GM23338 (cell line): ENCODE measurements around the gene GCDH. TPM values are rescaled to one million over a fixed set of nuclear protein-coding genes. Genes with fewer than 3 reads are reported as not detected.

Experiments used
- ATAC-seq: fragments of 200-7000 bp; cut with Tn5 transposase; 3 replicates; pipeline ENCODE4 v1.9.1; 2020
- DNase-seq: peaks from one replicate; pipeline ENCODE4 v3.0.0-alpha.2; 2015; ENCODE audit warnings: low spot score
- H2AFZ ChIP-seq: fragments of 200-600 bp; sonication (generic); 2 replicates; pipeline ENCODE4 v1.8.0; 2016; ENCODE audit warnings: antibody characterized with exemption, mild to moderate bottlenecking, moderate library complexity
- H3F3A ChIP-seq: fragments of 200-600 bp; sonication (generic); replicated peaks from 2 replicates; pipeline ENCODE4 v1.8.0; 2017; ENCODE audit warnings: antibody characterized with exemption, mixed run types, low read depth
- H3K27ac ChIP-seq: fragments of 200-600 bp; sonication (generic); 2 replicates; pipeline ENCODE4 v1.6.1; 2016; ENCODE audit warnings: low read depth
- H3K27me3 ChIP-seq: fragments of 200-600 bp; sonication (generic); 2 replicates; pipeline ENCODE4 v1.8.0; 2016; ENCODE audit warnings: mild to moderate bottlenecking, mixed run types, moderate library complexity; ENCODE audit not compliant: insufficient read depth
- H3K36me3 ChIP-seq: fragments of 200-600 bp; sonication (generic); 2 replicates; pipeline ENCODE4 v1.8.0; 2016; ENCODE audit warnings: mild to moderate bottlenecking; ENCODE audit not compliant: insufficient read depth
- H3K4me1 ChIP-seq: fragments of 200-600 bp; sonication (generic); 2 replicates; pipeline ENCODE4 v1.8.0; 2016; ENCODE audit warnings: mild to moderate bottlenecking, moderate library complexity; ENCODE audit not compliant: insufficient read depth
- H3K4me2 ChIP-seq: fragments of 200-600 bp; sonication (generic); 2 replicates; pipeline ENCODE4 v1.7.1; 2017; ENCODE audit warnings: mixed run types
- H3K4me3 ChIP-seq: fragments of 200-600 bp; sonication (generic); 2 replicates; pipeline ENCODE4 v1.6.1; 2016; ENCODE audit warnings: mixed run types
- H3K79me2 ChIP-seq: fragments of 200-600 bp; sonication (generic); replicated peaks from 2 replicates; pipeline ENCODE4 v1.8.0; 2017; ENCODE audit warnings: mild to moderate bottlenecking; ENCODE audit not compliant: insufficient read depth
- H3K9me2 ChIP-seq: fragments of 200-600 bp; sonication (generic); 2 replicates; pipeline ENCODE4 v1.8.0; 2017; ENCODE audit not compliant: insufficient read depth
- H4K20me1 ChIP-seq: fragments of 200-600 bp; sonication (generic); replicated peaks from 2 replicates; pipeline ENCODE4 v1.8.0; 2017; ENCODE audit warnings: mild to moderate bottlenecking; ENCODE audit not compliant: insufficient read depth
- H3K27ac Mint-ChIP-seq: 2 replicates; pipeline ENCODE4 v1.8.0; 2020; ENCODE audit warnings: inconsistent platforms, mild to moderate bottlenecking, moderate library complexity, mixed read lengths
- H3K27me3 Mint-ChIP-seq: 3 replicates; pipeline ENCODE4 v1.8.0; 2022; ENCODE audit warnings: low read depth, mild to moderate bottlenecking, moderate library complexity, mixed read lengths, inconsistent platforms; ENCODE audit not compliant: insufficient read depth, poor library complexity
- H3K36me3 Mint-ChIP-seq: 3 replicates; pipeline ENCODE4 v1.8.0; 2021; ENCODE audit warnings: low read depth, mild to moderate bottlenecking, inconsistent platforms, moderate library complexity, mixed read lengths
- H3K4me1 Mint-ChIP-seq: 3 replicates; pipeline ENCODE4 v1.8.0; 2020; ENCODE audit warnings: mild to moderate bottlenecking, inconsistent platforms, mixed read lengths
- H3K4me3 Mint-ChIP-seq: 3 replicates; pipeline ENCODE4 v1.8.0; 2021; ENCODE audit warnings: moderate library complexity, mild to moderate bottlenecking, inconsistent platforms, mixed read lengths
- H3K9me3 Mint-ChIP-seq: 3 replicates; pipeline ENCODE4 v1.8.0; 2020; ENCODE audit warnings: moderate library complexity, mild to moderate bottlenecking, inconsistent platforms, mixed read lengths
- CREB1 ChIP-seq: fragments of 250-450 bp; sonication (Bioruptor Pico); IDR thresholded peaks from 2 replicates; pipeline ENCODE4 v1.5.0; 2020; ENCODE audit warnings: low read depth, mild to moderate bottlenecking, moderate library complexity
- CTCF ChIP-seq, 2 experiments: fragments of 200-600 bp in 1 of 2; sonication (generic) in 1 of 2; conservative IDR thresholded peaks; 2 replicates each; pipeline versions ENCODE4 v1.5.1 to v1.6.1; 2016 to 2017; ENCODE audit warnings: antibody characterized with exemption in 2 of 2, low read depth in 2 of 2, mild to moderate bottlenecking in 2 of 2, moderate library complexity in 1 of 2
- ETS1 ChIP-seq: IDR thresholded peaks from 2 replicates; pipeline ENCODE4 v1.6.1; 2016; ENCODE audit warnings: antibody characterized with exemption
- EZH2 ChIP-seq: fragments of 200-600 bp; sonication (generic); IDR thresholded peaks from one replicate; pipeline ENCODE4 v1.8.0; 2017; ENCODE audit warnings: antibody characterized with exemption, mild to moderate bottlenecking, low read depth; ENCODE audit not compliant: unreplicated experiment
- EZH2phosphoT487 ChIP-seq: fragments of 200-600 bp; sonication (generic); IDR thresholded peaks from one replicate; pipeline ENCODE4 v1.8.1; 2018; ENCODE audit warnings: antibody characterized with exemption; ENCODE audit not compliant: unreplicated experiment
- JUNB ChIP-seq: IDR thresholded peaks from one replicate; pipeline ENCODE4 v1.6.1; 2016; ENCODE audit warnings: antibody characterized with exemption; ENCODE audit not compliant: unreplicated experiment
- NANOG ChIP-seq: IDR thresholded peaks from 2 replicates; pipeline ENCODE4 v1.6.1; 2016; ENCODE audit warnings: antibody characterized with exemption, borderline replicate concordance
- POLR2AphosphoS5 ChIP-seq: IDR thresholded peaks from 2 replicates; pipeline ENCODE4 v1.6.1; 2016; ENCODE audit warnings: antibody characterized with exemption, low read depth
- REST ChIP-seq: IDR thresholded peaks from one replicate; pipeline ENCODE4 v1.6.1; 2018; ENCODE audit warnings: antibody characterized with exemption; ENCODE audit not compliant: unreplicated experiment
- ZNF114 ChIP-seq: fragments of 250-450 bp; sonication (Bioruptor Pico); IDR thresholded peaks from 2 replicates; pipeline ENCODE4 v1.5.0; 2020; ENCODE audit warnings: mild to moderate bottlenecking, moderate library complexity
- ZNF331 ChIP-seq: fragments of 250-450 bp; sonication (Bioruptor Pico); IDR thresholded peaks from 2 replicates; pipeline ENCODE4 v1.5.0; 2020; ENCODE audit warnings: low read depth, mild to moderate bottlenecking, moderate library complexity
- ZNF462 ChIP-seq: fragments of 250-450 bp; sonication (Bioruptor Pico); IDR thresholded peaks from 2 replicates; pipeline ENCODE4 v1.5.0; 2020; ENCODE audit warnings: mild to moderate bottlenecking, moderate library complexity
- polyA plus RNA-seq: library from polyadenylated mRNA; unstranded; fragments of >200 nt; fragmentation: Nextera tagmentation; extraction: Ambion mirVana; gene quantifications from 2 replicates; pipeline ENCODE4 v1.2.1, GENCODE V29; 2016
- total RNA-seq: library from RNA; depleted of rRNA; stranded (reverse); fragments of >200 nt; shearing (Covaris generic); gene quantifications from 2 replicates; pipeline ENCODE4 v1.2.3, GENCODE V29; 2014

Gene GCDH
- total and polyA plus RNA-seq, 2 experiments from 2014 or later = 54.1 to 99.8 TPM

- peaks cover 8% of the 10 kb centered on the region for H3K79me2 ChIP-seq
- TF ChIP-seq CTCF (conservative IDR thresholded peaks at IDR 0.05; ENCODE audit: low read depth in 2 of 2) (no peak), REST (no peak), CREB1 (CRISPR knock-in tag) (no peak), EZH2 (no peak), EZH2phosphoT487 (no peak), POLR2AphosphoS5 (no peak), ETS1 (no peak), ZNF114 (CRISPR knock-in tag) (no peak), ZNF331 (CRISPR knock-in tag) (no peak), NANOG (no peak), JUNB (no peak), ZNF462 (CRISPR knock-in tag) (no peak)
- H4K20me1 ChIP-seq = peaks cover 11% of the 10 kb centered on the region
- Mint-ChIP-seq H3K27me3 (peaks cover 17% of the 10 kb centered on the region), H3K36me3 (peaks cover 9% of the 10 kb centered on the region; the same call in 1 of the 3 replicates), H3K9me3 (no peaks in the 10 kb centered on the region; the same call in 2 of the 3 replicates), H3K4me1 (peaks cover 32% of the 10 kb centered on the region), H3K4me3 (no peak overlapping the region), H3K27ac (no peak overlapping the region)
- ATAC-seq (no peak), DNase-seq (no peak)
- peaks cover 35% of the 10 kb centered on the region for H3F3A ChIP-seq
- no peak overlapping the region for H3K4me3 ChIP-seq
- no peaks in the 10 kb centered on the region for H3K27me3 ChIP-seq
- H3K36me3 ChIP-seq = no peaks in the 10 kb centered on the region
- H3K4me2 ChIP-seq = no peak overlapping the region
- H2AFZ ChIP-seq = no peak overlapping the region
- no peak overlapping the region for H3K27ac ChIP-seq
- H3K9me2 ChIP-seq = no peaks in the 10 kb centered on the region
- H3K4me1 ChIP-seq = peaks cover 19% of the 10 kb centered on the region
These were observed 48.4 kb upstream of the GCDH start for GRCh38 chr19:12842511-12842910.
